Measurements from ENCODE around the gene TMEM30B.

DNA sequence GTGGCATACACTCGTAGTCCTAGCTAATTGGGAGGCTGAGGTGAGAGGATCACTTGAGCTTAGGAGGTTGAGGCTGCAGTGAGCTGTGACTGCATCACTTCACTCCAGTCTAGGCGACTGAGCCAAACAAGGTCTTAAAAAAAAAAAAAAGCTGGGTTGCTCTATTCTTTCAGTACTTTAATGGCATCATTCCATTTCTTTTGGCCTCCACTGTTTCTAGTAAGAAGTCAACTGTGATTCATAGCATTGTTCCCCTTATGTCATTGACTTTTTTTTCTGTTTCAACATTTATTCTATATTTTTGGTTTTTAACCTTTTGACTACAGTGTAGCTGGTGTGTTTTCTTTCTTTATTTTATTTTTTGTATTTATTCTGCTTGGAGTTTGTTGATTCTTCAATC lies 23.6 kb upstream of the TMEM30B start:
- TF ChIP-seq, protein P1, sequence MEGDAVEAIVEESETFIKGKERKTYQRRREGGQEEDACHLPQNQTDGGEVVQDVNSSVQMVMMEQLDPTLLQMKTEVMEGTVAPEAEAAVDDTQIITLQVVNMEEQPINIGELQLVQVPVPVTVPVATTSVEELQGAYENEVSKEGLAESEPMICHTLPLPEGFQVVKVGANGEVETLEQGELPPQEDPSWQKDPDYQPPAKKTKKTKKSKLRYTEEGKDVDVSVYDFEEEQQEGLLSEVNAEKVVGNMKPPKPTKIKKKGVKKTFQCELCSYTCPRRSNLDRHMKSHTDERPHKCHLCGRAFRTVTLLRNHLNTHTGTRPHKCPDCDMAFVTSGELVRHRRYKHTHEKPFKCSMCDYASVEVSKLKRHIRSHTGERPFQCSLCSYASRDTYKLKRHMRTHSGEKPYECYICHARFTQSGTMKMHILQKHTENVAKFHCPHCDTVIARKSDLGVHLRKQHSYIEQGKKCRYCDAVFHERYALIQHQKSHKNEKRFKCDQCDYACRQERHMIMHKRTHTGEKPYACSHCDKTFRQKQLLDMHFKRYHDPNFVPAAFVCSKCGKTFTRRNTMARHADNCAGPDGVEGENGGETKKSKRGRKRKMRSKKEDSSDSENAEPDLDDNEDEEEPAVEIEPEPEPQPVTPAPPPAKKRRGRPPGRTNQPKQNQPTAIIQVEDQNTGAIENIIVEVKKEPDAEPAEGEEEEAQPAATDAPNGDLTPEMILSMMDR (IDR thresholded peaks at IDR 0.05) = no peak
- no peak for TF ChIP-seq POLR2A (IDR thresholded peaks at IDR 0.05)

All from adrenal gland (tissue), 5 donors.